Head of caudate nucleus (tissue), 42 donors: ENCODE measurements around the gene ASPN.

ENCODE experiments used
- DNase-seq, 42 donors: peaks; one replicate each; pipeline versions ENCODE4 v3.0.0 to v3.0.0-alpha.2; 2020 to 2021; ENCODE audit warnings: mixed read lengths in 7 of 42
- intact Hi-C: fragments of 100-400 bp; cut with DNase I; formaldehyde crosslinking; loops from one replicate; pipeline ENCODE4 v1.15.0; 2022

ASPN gene

DNA sequence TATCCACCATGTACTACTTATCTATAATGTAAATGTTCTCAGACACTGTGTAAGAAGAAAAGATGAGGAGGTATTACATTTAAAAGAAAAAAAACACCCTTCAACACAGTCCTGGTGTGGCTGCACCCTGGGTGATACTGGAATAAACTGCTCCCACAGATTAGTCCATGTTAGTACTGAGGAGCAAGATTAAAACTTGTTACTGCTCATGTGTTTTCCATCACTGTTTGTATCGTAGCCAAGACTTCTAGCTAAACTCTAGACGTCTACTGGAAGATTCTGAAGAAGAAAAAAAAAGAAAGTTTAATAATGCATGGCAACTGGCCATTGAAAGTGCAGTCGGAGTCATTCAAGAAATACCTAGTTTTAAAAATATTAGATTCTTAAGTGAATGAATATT lies at the start of gene ASPN:
Gene ASPN (minus strand): TSS at position 178 of the 400 bp plus-strand sequence.
- intact Hi-C loops: no loop called here

DNA sequence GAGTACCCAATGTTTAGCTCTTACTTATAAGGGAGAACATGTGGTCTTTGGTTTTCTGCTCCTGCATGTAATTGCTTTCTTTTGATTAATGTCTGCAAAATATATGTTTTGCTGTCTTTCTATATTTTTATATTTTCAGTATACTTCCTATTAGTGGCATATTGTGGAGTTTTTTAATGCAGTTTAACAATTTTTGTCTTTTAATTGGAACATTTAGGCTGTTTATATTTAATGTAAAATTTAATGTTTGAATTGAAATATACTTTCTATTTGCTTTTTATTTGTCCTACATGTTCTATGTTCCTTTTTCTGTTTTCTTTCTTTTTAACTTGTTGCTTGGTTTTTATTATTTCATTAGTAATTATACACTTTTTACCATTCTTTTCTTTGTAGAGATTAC lies 48.6 kb upstream of the ASPN start:
- DNase-seq: no peak
- intact Hi-C loops: no loop called here

More for the DNA sequence above, at the start of gene ASPN:
- DNase-seq: no peak

DNA sequence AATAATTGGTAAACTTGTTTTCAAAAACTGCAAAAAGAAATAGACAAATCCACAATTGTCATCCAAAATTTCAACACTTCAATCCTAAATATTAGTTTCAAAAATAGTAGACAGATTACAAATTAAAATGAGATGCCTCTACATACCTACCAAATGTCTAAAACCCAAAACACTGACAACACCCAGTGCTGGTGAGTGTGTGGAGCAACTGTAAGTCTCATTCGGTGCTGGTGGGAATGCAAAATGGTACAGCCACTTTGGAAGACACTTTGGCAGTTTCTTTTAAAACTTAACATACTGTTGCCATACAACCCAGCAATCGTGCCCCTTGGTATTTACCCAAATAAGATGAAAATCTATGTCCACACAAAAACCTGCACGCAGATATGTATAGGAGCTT lies 46.8 kb upstream of the ASPN start:
- no peak for DNase-seq
- intact Hi-C loops: no loop called here

DNA sequence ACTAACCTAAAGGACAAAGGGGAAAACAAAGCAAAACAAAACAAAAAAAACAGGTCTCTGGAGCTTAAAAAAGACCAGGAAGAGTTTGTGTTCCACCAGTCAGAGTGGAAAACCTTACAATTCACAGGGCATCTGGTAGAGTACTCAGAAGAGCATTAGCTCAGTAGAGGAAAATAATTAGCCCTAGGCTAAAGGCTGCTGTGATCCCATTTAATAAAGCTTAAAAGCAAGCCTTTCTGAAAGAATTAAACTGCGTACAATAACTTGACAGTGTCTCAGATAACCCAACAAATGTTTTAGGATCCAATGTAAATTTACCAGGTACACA lies 46.2 kb upstream of the ASPN start:
- intact Hi-C loops: no loop called here
- no peak for DNase-seq

DNA sequence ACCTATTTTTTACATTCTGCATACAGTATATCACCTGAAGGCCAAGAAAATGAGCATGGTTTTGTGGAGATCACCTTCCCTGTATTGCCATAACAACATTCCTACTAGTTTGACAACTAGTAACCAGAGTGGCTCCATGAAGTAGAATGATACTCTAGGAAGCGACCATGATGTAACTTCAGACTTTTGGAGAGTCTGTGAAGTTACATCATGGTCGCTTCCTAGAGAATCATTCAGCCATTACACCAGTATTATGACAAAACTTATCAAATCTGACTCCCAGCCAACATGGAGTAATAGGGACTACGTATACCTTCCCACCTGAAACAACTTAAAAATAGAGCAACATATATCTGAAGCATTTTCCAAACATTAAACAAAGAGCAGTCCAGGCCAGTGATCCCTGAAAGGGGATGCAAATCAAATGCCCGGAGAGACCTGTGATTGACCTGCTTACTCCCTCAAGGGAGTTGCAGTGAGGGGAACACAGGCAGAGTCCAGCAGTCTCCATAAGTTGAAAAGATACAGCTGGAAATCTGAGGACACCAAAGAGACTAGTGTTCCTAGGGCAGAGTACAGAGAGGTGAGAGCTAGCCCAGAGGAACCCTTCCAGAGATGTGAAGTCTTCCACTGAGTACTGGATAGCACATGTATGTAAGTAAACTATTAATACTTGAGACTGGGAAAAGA lies 45.7 kb upstream of the ASPN start:
- intact Hi-C loops: no loop called here
- DNase-seq: no peak

DNA sequence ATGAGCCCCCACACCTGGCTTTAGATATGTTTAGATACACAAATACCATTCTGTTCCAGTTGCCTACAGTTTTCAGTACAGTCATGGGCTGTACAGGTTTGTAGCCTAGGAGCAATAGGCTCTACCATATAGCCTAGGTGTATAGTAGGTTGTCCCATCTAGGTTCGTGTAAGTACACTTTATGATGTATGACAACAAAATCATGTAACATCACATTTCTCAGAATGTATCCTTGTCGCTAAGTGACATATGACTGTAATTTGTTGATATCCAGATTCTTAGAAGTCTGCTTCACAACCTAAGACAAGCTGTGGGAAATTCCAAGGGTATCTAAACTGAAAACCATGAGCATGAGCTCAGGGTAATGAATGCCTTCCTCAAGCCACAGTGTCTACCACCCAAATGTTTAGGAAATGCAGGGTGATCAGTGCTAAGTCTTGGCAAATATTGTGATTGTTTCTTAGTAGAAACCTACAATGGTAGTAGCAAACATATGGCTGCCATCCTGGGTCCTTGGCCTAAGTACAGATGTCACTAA lies 45.1 kb upstream of the ASPN start:
- no peak for DNase-seq
- intact Hi-C loops: no loop called here

DNA sequence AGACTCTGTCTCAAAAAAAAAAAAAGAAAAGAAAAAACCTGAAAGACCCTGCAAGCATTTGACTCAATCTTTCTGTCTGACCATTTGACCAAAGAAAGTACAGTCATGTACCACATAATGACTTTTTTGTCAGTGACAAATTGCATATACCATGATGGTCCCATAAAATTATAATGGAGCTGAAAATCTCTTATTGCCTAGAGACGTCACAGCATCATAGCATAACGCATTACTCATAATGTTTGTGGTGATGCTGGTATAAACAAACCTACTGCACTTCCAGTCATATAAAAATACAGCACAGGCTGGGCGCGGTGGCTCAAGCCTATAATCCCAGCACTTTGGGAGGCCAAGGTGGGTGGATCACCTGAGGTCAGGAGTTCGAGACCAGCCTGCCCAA lies 43.0 kb upstream of the ASPN start:
- no peak for DNase-seq
- intact Hi-C loops: no loop called here

DNA sequence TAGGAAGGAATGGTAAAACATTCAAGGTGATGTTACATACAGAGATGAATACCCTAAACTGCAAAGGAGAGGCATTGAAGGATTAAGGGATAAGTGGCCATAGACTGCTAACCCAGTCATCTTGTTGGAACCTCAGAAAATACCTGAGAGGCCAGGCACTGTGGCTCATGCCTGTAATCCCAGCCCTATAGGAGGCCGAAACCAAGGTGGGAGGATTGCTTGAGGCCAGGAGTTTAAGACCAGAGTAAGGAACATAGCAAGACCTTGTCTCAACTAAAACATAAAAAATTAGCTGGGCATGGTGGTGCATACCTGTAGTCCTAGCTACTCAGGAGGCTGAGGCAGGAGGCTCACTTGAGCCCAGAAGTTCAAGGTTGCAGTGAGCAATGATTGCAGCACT lies 42.6 kb upstream of the ASPN start:
- intact Hi-C loops: no loop called here
- DNase-seq: no peak

DNA sequence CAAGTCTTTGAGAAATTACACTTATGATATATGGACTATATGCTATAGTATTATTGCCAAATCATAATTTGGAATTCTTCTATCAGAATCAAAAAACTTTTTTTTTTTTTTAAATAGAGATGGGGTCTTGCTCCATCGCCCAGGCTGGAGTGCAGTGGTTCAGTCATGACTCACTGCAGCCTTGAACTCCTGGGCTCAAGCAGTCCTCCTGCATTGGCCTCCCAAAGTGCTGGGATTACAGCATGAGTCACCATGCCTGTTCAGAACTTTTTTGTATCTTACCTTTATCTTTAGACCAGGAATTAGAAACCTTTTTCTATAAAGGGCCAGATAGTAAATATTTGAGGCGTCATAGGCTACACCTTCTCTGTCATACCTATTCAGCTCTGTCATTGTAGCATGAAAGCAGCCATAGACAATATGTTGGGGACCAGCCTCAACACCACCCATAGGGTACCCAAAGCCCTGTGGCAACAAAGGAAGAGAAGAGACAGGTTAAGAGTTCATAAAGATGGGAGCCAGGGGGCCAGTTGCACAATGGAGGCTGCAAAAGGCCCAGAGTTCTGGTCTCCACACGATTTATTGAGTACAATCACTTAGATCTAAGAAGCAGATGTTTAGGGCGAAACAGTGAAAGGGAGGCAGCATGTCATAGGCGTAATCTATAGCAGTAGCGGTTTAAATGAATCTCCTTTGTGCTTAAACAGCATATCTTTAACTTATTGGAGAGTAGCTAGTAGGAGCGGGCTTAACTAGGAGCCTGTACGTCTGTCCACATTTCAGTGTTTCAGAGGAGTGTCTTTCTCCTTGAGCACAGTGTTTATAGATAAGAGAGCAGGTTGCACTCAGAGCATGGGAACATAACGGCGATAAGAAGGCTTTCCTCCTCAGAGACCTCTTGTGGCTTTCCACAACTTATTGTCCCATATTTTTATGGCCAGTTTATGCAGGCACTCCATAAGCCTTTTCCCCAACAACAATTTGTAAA lies 41.0 kb upstream of the ASPN start:
- intact Hi-C loops: no loop called here
- no peak for DNase-seq

DNA sequence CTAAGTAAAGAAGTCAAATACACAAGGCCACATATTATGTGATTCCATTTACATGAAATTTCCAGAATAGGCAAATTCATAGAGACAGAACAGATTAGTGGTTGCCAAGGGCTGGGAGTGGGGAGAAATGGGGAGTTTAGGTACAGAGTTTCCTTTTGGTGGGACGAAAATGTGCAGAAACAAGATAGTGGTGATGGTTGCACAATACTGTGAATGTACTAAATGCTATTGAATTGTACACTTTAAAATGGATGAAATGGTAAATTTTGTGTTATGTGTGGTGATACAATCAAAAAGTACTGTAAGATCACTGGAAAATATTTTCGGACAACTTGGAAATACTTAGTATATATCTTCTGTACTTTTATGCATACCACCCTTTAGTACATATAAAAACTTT lies 38.5 kb upstream of the ASPN start:
- intact Hi-C loops: no loop called here
- no peak for DNase-seq

DNA sequence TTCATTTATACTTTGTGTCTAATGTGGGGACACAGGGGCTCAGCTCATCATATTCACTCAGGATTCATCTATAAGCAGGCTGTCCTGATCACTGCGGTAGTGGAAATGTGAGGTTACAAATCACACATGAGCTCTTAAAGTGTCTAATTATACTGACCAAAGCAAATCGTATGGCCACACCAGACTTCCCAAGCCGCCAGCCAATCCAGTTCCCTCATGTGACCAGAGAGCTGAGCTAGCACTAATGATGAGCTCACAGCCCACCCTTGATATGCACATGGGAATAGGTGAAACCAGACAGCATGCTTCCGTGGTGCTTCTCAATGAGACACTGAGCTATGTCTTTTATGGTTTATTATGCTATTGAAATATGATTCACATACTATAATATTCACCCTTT lies 35.9 kb upstream of the ASPN start:
- intact Hi-C loops: no loop called here
- no peak for DNase-seq

DNA sequence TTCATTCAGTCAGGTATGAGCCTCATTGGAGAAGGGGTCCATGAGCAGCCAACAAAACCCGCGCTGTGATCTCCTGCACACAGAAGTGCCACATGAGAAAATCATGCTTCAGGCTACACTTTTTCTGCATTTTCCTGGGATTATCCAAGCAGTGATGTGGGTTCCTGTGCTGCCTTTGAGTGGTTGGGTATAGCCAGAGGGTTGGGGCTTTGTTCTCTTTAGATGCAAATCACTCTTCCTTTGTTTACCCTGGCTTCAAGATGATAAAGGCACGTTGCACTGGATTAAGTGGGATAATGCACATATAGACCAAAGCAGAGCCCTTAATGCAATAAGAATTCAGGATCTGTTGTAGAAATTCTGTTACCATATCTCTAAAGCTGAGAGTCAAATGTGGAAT lies 34.7 kb upstream of the ASPN start:
- intact Hi-C loops: no loop called here
- no peak for DNase-seq

DNA sequence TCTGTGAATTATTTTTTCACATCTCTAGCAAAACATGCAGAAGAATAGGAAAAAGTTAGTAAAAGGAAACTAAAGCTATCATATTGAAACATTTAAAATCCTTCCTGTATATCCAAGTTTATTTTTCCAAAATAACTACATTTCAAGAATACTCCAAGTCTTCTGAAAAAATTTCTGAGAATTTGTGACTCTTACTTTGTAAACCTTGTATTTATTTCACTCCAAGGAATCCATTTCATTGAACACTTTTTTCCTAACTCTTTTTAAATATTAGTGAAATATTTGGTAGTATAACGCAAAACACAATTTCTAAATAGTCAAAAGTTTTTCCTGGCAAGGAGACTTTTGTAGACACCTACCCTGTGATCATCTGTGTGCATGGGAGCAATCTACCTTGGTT lies 34.2 kb upstream of the ASPN start:
- no peak for DNase-seq
- intact Hi-C loops: no loop called here

DNA sequence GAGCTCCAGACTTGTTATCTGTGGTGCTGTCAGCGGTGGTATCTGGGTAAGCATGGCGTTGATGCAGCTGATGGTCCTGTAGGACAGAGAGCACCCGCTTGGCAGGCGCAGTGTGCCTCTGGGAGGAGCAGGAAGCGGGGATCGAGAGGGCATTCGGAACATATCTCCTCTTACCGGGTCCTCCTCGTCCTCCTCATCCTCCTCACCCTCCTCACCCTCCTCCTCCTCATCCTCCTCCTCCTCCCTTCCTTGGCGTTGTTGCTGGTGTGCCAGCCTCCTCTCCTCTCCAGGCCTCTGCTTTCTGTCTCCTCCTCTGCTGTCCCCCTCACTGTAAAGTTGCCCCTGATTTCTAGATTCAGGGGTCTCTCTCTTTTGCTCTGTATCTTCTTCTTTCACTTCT lies 32.3 kb upstream of the ASPN start:
- intact Hi-C loops: no loop called here
- DNase-seq: no peak

DNA sequence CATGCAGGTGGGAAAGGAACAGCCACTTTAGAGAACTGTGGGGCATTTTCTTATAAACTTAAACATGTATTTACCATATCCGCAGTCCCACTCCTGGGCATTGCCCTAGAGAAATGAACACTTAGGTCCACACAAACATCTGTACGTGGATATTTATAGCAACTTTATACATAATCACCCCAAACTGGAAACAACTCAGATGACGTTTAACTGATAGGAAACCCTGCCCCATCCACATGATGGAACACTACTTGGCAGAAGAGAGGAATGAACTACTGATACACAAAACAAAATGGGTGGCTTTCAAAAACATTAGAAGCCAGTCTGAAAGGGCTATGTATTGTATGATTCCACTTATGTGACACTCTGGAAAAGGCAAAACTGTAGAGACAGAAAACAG lies 31.0 kb upstream of the ASPN start:
- DNase-seq: no peak
- intact Hi-C loops: no loop called here

DNA sequence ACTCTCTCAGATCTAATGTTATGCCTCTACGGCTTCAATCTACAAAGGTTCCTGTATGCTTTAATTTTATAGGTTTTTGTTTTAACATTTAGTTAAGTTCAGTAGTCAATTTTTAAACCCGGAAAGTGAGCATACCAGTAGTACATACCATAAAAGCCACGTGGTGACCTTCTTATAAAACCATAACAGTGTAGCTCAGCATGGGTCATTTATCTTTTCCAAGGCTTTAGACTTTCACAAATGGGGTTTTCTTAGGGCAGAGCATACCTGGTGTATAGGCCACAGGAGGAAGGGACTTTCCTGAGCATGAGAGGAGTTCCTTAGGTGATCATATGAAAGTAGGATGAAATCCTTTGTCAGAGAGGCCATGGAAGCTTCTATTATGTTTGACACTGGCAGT lies 30.3 kb upstream of the ASPN start:
- intact Hi-C loops: no loop called here
- DNase-seq: no peak

DNA sequence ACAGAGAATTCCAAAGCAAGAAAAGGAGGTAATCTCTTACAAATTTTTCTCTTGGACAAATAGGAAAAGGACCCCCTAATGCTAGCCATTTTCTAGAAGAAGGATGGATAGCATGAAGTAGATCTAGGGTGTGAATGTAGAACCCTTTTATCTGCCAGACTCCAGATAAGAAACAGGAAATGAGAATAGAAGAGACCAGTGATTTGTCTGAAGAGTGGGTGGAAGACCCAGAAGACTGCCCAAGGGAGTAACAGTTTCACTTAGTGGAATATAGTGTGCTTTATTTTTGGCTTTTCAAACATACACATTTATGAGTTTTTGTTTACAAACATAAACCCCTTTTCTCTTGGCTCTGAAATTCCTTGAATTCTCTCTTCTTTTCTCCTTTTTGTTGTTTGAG lies 28.4 kb upstream of the ASPN start:
- no peak for DNase-seq
- intact Hi-C loops: no loop called here

DNA sequence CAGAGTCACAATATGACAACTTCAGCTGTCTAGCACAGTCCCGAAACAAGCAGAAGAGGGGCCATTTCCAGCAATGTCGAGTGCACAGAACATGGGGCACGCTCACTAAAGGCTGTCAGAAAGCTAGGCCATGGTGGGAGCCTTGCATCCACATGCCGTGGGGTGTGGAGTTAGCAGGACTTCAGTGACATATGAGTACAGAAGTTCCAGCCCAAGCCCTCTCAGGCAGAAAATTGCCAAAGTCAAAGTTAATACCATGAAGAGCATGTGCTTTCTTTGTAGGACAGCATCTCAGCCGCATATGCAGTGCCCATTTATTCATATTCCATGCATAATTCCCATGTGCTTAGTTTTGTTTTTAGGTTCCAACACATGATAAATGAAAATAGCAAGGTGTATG lies 26.7 kb upstream of the ASPN start:
- no peak for DNase-seq

DNA sequence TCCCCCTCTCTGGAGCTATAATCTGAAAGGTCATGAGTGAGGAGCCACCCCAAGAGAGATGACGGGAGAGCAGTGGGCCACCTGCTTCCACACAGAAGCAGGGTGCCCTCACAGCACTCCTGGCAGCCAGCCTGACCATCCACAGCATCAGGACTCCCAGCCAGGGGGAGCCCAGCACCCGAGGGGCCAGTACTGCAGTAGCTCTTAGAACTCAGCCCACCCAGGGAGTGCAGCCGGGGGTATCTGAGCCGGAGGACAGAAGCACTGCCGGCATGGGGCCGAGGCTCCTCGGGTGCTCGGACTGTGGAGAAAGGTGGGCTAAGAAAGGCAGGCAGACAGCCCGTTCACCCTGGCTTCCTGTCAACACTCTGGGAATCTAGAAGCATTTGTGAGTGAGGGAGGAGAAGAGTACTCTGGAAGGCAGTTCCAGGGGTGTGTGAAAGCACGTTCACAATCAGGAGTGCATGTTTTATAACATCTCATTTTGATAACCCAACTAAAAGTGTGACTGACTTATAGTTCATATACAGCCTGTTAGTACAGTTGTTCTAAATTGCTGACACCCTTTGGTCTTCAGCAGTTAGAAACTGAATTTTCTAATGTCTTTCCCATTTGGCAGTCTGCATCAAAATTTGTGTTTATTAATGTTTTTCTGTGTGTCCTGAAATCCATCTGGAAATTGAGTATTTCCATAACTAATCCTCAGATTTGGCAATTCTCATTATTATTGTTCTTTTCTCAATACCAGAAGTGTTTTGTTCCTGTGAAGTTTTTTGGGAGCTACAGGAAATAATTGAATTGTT lies 25.9 kb upstream of the ASPN start:
- intact Hi-C loops: no loop called here
- DNase-seq: no peak

More for the DNA sequence above, 26.7 kb upstream of the ASPN start:
- intact Hi-C loops: no loop called here

DNA sequence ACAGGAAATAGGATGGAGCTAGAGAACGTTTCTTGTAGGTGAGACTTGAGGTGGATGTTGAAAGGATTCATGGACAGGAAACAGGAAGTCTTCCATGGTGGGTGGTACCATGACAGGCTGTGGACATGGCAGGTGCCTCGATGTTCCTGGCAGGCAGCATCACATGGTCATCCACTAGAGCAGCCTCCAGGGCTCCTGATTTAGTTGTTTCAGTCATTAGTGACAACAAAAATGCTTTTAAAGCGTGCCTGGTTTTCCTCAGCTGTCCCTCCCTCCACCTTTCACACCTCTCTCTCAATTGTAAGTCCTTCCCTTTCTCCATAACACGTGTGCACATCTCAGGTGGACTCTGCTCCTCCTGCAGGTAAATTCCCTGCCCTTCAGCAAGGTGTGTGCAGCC lies 25.2 kb upstream of the ASPN start:
- intact Hi-C loops: no loop called here
- no peak for DNase-seq
